ENCODE data around the gene MVB12B. TPM values are rescaled to one million over a fixed set of nuclear protein-coding genes. Genes with fewer than 3 reads are reported as not detected.

MVB12B gene
- total and polyA plus RNA-seq, 2 of the 8 experiments (the other 6 are each of a cell fraction or from before 2014, with no cell fraction given) = 2.6 to 5.0 TPM

DNA sequence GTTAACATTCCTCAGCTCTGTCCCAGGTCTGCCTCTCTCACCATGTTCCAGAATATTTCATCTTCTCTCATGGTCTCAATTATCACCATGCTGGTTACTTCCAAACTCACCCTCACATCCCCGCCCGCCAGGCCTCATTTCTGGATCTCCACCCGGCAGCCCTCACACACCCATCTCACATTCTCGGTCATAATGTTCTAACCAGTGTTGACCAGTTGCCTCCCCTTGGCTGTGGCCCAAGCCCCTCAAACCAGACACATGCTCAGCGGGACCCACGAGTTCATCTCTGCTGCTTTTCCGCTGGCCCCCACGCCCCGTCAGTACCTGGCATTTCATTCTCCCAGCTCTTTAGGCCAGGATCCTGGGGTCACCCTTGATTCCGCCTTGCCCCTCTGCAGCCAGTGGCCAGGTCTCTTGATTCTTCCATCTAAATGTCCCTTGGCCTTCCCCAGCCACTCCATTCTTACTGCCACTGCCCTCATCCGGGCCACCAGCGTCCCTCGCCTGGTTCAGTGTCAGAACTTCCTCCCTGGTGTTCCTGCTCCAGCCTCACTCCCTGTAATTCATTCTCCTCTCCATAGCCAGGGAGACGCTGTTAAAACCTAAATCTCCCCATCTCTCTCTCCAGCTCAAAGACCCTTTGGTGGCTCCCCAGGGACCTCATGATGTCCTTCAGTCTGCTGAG lies 141.7 kb downstream of the MVB12B start (continued):
- TF ChIP-seq SP4 (IDR thresholded peaks at IDR 0.05; ENCODE audit: low read length) (no peak), RXRA (IDR thresholded peaks at IDR 0.05; ENCODE audit: insufficient read depth, low read depth, low read length) (no peak), JUN (IDR thresholded peaks at IDR 0.05; ENCODE audit: low read depth, low read length) (no peak), CHD2 (IDR thresholded peaks at IDR 0.05; ENCODE audit: low read length) (no peak), USF2 (IDR thresholded peaks at IDR 0.05; ENCODE audit: low read length) (no peak)
